Smooth muscle cell of the brain vasculature (primary cell): Measurements from ENCODE around the gene TGFBR3L.

Source experiments
- DNase-seq: peaks from one replicate; pipeline ENCODE4 v3.0.0-alpha.2; 2012; ENCODE audit warnings: low read depth, low spot score

Gene TGFBR3L

GRCh38 chr19:7904074-7905020, 10.3 kb upstream of the TGFBR3L start:
- no peak for DNase-seq

GRCh38 chr19:7905268-7905667, 9.4 kb upstream of the TGFBR3L start:
- DNase-seq = no peak

- DNase-seq = no peak
Measured at GRCh38 chr19:7905859-7906258, 8.8 kb upstream of the TGFBR3L start.

- DNase-seq = no peak
Measured at GRCh38 chr19:7907122-7907521, 7.5 kb upstream of the TGFBR3L start.

- no peak for DNase-seq
Measured at GRCh38 chr19:7907544-7907943, 7.1 kb upstream of the TGFBR3L start.

- DNase-seq = no peak
Measured at GRCh38 chr19:7908078-7908699, 6.4 kb upstream of the TGFBR3L start.

- DNase-seq = no peak
Measured at GRCh38 chr19:7908742-7909461, 5.7 kb upstream of the TGFBR3L start.

- DNase-seq = no peak
Measured at GRCh38 chr19:7909471-7910067, 5.1 kb upstream of the TGFBR3L start.

- no peak for DNase-seq
Measured at GRCh38 chr19:7910321-7911161, 4.1 kb upstream of the TGFBR3L start.

GRCh38 chr19:7911508-7912143, 3.0 kb upstream of the TGFBR3L start:
- no peak for DNase-seq

- DNase-seq = no peak
Measured at GRCh38 chr19:7912144-7912696, 2.4 kb upstream of the TGFBR3L start.

- no peak for DNase-seq
Measured at GRCh38 chr19:7912697-7913564, 1.7 kb upstream of the TGFBR3L start.

GRCh38 chr19:7913652-7914051, 978 bp upstream of the TGFBR3L start:
- DNase-seq = no peak

GRCh38 chr19:7914099-7914498, 531 bp upstream of the TGFBR3L start:
- no peak for DNase-seq

GRCh38 chr19:7915250-7916102, 846 bp downstream of the TGFBR3L start:
- no peak for DNase-seq

GRCh38 chr19:7916103-7916954, 1.7 kb downstream of the TGFBR3L start:
- DNase-seq = no peak

- DNase-seq = no peak
Measured at GRCh38 chr19:7916955-7917266, 2.3 kb downstream of the TGFBR3L start.
